ENCODE measurements around the gene AGBL4.

Gene AGBL4

GRCh38 chr1:49723662-49724061 lies 300.1 kb downstream of the AGBL4 start:
- no peak for TF ChIP-seq CTCF (IDR thresholded peaks at IDR 0.05; ENCODE audit: insufficient read depth, low read depth, low read length, missing control alignments)
- H3K4me3 ChIP-seq (ENCODE audit: low read length): no peak overlapping the region

GRCh38 chr1:49694251-49694827 lies 329.4 kb downstream of the AGBL4 start:
- TF ChIP-seq CTCF (IDR thresholded peaks at IDR 0.05; ENCODE audit: insufficient read depth, low read depth, low read length, missing control alignments): no peak
- DNase-seq (ENCODE audit: low read depth): no peak
- H3K4me3 ChIP-seq (ENCODE audit: low read length): no peak overlapping the region

More at GRCh38 chr1:49723662-49724061, 300.1 kb downstream of the AGBL4 start:
- no peak for DNase-seq (ENCODE audit: low read depth)

- no peak for TF ChIP-seq CTCF (IDR thresholded peaks at IDR 0.05; ENCODE audit: insufficient read depth, low read depth, low read length, missing control alignments)
- DNase-seq (ENCODE audit: low read depth): no peak
- no peak overlapping the region for H3K4me3 ChIP-seq (ENCODE audit: low read length)
Measured at GRCh38 chr1:49686107-49686506, 337.6 kb downstream of the AGBL4 start.

- H3K4me3 ChIP-seq (ENCODE audit: low read length): no peak overlapping the region
- no peak for DNase-seq (ENCODE audit: low read depth)
- TF ChIP-seq CTCF (IDR thresholded peaks at IDR 0.05; ENCODE audit: insufficient read depth, low read depth, low read length, missing control alignments): no peak
Measured at GRCh38 chr1:49677706-49678105, 346.0 kb downstream of the AGBL4 start.

GRCh38 chr1:49651136-49651535 lies 372.6 kb downstream of the AGBL4 start:
- no peak for DNase-seq (ENCODE audit: low read depth)
- TF ChIP-seq CTCF (IDR thresholded peaks at IDR 0.05; ENCODE audit: insufficient read depth, low read depth, low read length, missing control alignments): no peak
- no peak overlapping the region for H3K4me3 ChIP-seq (ENCODE audit: low read length)

GRCh38 chr1:49630156-49630555 lies 393.6 kb downstream of the AGBL4 start:
- DNase-seq (ENCODE audit: low read depth): no peak
- TF ChIP-seq CTCF (IDR thresholded peaks at IDR 0.05; ENCODE audit: insufficient read depth, low read depth, low read length, missing control alignments): no peak
- H3K4me3 ChIP-seq (ENCODE audit: low read length): no peak overlapping the region

GRCh38 chr1:49627781-49628180 lies 396.0 kb downstream of the AGBL4 start:
- DNase-seq (ENCODE audit: low read depth): no peak
- no peak for TF ChIP-seq CTCF (IDR thresholded peaks at IDR 0.05; ENCODE audit: insufficient read depth, low read depth, low read length, missing control alignments)
- H3K4me3 ChIP-seq (ENCODE audit: low read length): no peak overlapping the region
